ENCODE measurements around the gene GNG14.
A peak's percentile ranks its signal among the peaks of the same experiment; 100 is the strongest.
"Not testable (repeated sequence)": the region's sequence is repeated elsewhere in the genome, so short reads cannot be mapped to it uniquely, and the experiment has no call there.

GNG14 gene

DNA sequence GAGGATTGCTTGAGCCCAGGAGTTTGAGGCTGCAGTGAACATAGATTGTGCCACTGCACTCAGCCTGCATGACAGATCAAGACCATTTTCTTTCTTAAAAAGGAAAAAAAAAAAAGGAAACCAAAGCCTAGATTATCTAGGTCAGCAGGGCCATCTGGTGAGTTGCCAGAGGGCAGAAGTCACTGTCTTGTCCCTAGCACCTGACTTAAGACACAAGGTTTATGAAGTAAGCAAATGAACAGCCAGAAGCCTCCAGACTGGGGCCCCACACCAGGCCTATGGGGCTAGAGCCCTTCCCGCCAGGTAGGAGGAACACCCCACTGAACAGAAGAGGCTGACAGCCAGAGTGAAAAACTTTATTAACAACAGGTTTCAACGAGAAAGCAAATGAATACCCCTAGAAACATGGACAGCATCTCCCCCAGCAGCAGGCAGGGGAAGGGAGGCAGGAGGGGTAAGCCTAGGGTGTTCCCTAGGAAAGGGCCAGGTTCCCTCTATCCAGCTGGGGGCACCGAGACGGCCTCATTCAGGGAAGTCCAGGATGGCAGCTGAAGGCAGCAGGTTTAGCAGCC is 20.0 kb upstream of the GNG14 start:
- no peak for DNase-seq (ENCODE audit: low spot score)

GRCh38 chr19:12668346-12668745 is 19.5 kb upstream of the GNG14 start:
- DNase-seq (ENCODE audit: low spot score): no peak

- DNase-seq (ENCODE audit: low spot score): peak; percentile 49
Measured at GRCh38 chr19:12668932-12669269, 18.9 kb upstream of the GNG14 start.

GRCh38 chr19:12669270-12670158 is 18.3 kb upstream of the GNG14 start:
- peak; percentile 92 for DNase-seq (ENCODE audit: low spot score)

DNA sequence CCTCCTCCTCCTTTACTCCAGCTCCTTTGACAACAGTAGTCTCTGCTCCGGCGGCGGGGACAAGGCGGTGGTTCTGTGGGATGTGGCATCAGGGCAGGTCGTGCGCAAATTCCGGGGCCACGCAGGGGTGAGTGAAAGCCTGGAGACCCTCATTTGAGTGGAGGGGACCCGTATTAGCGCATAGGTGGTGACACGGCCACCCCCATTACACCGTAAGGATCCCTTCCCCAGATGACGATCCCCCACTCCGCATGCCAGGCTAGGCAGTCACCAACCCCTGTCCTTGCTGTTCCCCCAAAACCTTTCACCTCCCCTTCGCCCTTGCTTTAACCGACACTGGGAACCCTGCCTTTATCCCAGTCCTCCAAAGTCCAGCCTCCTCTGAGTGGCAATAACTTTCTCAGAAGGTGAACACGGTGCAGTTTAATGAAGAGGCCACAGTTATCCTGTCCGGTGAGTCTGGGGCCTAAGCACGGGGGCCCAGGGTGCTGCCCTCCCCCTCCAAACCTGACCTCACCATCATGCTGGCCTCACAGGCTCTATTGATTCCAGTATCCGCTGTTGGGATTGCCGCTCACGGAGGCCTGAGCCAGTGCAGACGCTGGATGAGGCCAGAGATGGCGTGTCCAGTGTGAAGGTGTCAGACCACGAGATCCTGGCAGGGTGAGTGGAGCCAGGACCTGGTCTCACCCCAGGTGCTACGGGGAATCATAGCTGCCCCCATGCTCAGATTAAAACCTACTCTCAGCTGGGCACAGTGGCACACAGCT is 17.5 kb upstream of the GNG14 start:
- no peak for DNase-seq (ENCODE audit: low spot score)

GRCh38 chr19:12672744-12673143 is 15.1 kb upstream of the GNG14 start:
- DNase-seq (ENCODE audit: low spot score): no peak

DNA sequence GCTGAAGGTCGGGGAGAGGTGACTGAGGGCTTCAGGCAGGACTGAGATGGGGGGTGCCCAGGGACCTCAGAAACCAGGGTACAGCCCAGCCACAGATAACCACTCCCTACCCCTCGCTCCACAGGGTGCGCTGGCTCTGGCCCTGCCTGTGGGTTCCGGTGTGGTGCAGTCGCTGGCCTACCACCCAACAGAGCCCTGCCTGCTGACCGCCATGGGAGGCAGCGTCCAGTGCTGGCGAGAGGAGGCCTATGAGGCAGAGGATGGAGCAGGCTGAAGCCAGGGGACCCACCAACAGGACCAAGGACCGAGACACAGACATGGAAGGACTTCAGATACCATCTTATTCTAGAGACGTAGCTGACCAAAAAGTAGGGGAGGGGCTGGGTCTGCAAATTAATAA is 12.4 kb upstream of the GNG14 start:
- no peak for DNase-seq (ENCODE audit: low spot score)

DNA sequence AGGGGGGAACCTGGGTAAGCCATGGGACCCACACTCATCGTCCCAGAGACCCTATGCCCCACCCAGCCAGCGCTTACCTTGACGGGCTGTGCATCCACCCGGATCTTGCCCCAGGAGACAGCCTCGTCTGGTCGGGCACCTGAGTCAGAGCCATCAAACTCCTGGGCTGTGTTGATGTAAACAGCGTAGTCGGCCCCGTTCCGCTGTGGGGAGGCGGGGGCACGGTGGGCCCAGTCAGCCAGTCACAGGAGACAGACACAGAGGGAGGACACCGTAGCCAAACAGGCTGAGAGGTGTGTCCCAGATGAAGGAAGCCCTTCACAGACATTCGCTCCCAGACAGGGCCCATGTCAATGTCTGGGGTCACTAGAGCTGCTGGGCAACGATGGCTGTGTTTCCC is 11.9 kb upstream of the GNG14 start:
- DNase-seq (ENCODE audit: low spot score): no peak

DNA sequence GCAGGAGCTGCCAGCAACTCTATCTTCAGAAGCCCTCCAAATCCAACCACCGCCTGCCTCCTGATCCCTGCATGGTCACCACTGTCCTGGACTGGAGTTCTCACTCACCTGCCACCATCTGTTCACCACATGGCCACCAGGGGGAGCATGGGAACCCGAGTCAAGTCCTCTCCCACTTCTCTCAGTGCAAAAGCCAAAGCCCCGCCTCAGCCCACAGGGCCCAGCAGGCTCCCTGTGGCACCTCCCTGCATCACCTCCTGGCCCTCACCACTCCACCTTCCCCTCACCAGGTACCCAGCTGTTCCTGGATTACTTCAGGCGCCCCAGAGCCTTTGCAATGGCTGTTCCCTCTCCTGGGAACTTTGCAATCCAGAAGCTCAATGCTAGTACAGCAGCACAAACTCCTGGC is 11.4 kb upstream of the GNG14 start:
- DNase-seq (ENCODE audit: low spot score): peak; percentile 80

- no peak for DNase-seq (ENCODE audit: low spot score)
Measured at GRCh38 chr19:12676928-12677327, 10.9 kb upstream of the GNG14 start.

DNA sequence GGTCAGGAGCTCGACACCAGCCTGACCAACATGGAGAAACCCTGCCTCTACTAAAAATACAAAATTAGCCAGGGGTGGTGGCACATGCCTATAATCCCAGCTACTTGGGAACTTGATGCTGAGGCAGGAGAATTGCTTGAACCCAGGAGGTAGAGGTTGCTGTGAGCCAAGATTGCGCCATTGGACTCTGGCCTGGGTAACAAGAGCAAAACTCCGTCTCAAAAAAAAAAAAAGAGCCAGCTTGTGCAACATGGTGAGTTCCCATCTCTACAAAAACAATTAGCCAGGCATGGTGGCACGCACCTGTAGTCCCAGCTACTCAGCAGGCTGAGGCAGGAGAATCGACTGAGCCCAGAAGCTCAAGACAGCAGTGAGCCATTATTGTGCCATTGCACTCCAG is 9.8 kb upstream of the GNG14 start:
- not testable (repeated sequence) for DNase-seq (ENCODE audit: low spot score)

DNA sequence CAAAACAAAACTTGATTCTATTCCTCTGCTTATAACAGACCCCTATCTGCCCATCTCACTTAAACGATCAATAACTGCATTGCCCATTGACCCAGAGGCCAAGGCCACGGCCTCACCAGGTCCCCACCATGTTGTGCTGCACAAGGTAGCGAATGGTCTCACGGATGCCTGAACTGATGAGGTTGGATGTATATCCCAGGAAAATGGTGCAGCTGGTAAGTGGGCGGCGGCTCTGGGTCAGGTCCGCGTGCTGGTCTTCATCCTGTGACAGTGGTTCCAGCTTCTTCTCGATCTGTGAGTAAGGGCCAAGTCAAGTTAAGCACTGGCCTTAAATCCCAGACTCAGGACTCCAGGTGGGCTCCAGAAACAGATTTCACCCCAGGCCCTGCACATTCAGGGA is 7.8 kb upstream of the GNG14 start:
- no peak for DNase-seq (ENCODE audit: low spot score)

GRCh38 chr19:12681074-12681987 is 6.5 kb upstream of the GNG14 start, which contains the start of gene DHPS:
Gene DHPS, minus strand, starts transcription at chr19:12681880. Its CDS starts 114 bp downstream, at chr19:12681766.
- peak; percentile 95 for DNase-seq (ENCODE audit: low spot score)

GRCh38 chr19:12685831-12686230 is 2.0 kb upstream of the GNG14 start:
- DNase-seq (ENCODE audit: low spot score): no peak

GRCh38 chr19:12689012-12689411 is 1.2 kb downstream of the GNG14 start:
- no peak for DNase-seq (ENCODE audit: low spot score)

GRCh38 chr19:12689581-12690216 is 1.9 kb downstream of the GNG14 start:
- DNase-seq (ENCODE audit: low spot score): no peak

DNA sequence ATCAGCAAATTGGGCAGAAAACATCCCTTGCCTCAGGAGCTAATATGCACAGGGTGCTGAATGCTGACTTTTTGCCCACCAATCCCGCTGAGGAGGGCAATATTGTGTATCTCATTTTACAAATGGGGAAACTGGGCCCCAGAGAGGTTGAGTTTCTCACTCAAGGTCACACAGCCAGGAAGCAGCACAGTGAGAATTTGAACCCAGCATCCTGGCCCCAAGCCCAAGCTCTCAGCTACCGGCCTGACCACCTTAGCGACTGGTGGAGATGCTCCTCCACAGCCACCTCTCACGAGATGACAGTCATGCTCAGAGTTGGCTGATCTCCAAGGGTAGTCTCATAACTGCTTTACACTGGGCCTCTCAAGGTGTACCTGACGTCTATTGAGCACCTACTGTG is 5.2 kb downstream of the GNG14 start:
- DNase-seq (ENCODE audit: low spot score): no peak

DNA sequence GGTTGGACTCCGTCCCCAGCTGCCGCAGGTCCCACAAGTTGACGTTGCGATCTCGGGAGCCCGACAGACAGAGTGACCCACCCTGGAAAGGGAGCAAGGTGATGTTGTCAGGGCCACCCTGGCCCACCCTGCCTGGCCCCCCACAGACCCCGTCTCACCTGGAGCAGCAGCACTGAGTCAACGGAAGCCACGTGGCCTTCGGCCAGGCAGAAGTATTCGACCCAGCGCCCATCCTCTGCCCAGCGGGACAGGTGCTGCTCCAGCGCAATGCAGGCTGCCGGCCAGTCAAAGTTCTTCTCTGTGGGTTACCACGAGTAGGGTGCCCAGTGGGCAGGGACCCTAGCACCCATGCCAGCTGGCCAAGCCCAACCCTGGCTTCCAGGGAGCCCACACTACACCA is 6.8 kb downstream of the GNG14 start:
- DNase-seq (ENCODE audit: low spot score): no peak

DNA sequence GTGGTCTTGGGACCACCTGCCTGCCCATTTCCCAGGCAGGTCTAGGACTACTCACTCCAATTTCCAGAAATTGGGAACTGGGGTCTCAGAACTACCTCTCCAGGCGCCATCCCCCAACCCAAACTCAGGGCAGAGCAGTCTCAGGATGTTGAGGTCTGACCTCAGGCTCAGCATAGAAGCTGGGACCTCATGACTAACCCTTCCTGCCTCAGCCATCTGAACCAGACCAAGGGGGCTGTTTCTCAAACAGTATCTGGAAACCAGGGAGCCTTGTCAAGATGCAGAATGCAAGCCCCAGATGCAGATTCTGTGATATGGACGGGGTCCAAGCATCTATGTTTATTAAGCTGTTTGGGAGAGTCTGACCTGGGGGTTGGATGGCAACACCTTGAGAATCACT is 7.3 kb downstream of the GNG14 start:
- no peak for DNase-seq (ENCODE audit: low spot score)

DNA sequence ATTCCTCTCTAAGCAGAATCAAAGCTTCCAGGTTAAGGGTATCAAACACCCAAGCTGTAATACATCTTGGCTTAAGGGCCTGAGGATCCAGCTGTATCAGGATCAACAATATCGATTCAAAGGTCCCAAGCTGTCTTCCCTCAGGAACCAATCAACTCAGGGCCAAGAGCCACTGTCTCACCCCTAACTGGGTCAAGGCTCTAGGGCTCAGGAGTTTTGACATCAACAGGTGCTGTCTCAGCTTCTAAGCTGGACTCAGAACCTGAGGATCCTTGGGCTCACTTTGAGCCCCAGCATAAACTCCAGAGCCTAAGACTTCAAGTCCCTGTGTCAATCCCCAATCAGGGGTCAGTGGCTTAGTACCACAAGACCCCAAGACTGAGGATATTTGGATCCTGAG is 7.7 kb downstream of the GNG14 start:
- no peak for DNase-seq (ENCODE audit: low spot score)

- DNase-seq (ENCODE audit: low spot score): no peak
Measured at GRCh38 chr19:12695997-12696365, 8.2 kb downstream of the GNG14 start.
